ENCODE results near the gene PHYKPL.

DNA sequence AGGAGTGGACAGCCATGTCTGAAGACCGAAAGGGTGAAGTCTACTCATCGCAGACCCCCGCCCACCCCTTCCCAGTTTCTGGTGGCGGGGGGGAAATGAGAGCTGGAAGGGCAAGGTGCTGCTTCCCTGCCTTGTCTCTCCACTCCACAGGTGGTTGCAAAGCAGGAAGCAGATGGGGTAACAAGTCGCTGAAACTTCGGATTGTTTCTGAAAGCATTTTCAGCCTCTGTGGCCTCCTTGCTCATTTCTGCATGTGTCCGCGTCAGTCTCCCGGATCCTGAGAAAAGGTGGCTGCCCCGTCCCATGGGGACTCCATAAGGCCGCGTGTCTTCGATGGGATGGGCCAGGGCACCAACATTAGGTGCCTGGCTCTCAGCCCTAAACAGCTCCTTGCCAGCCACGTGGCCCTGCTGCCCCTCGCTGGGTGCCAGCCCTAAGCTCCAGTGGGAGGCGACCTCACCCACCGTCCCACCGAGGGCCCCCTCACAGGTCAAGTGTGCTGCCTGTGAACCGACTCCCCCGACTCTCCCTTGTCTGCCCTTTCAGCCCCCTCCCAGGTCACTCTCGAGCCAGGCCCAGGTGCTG, 971 bp downstream of the PHYKPL start:
- TF ChIP-seq, protein P1, sequence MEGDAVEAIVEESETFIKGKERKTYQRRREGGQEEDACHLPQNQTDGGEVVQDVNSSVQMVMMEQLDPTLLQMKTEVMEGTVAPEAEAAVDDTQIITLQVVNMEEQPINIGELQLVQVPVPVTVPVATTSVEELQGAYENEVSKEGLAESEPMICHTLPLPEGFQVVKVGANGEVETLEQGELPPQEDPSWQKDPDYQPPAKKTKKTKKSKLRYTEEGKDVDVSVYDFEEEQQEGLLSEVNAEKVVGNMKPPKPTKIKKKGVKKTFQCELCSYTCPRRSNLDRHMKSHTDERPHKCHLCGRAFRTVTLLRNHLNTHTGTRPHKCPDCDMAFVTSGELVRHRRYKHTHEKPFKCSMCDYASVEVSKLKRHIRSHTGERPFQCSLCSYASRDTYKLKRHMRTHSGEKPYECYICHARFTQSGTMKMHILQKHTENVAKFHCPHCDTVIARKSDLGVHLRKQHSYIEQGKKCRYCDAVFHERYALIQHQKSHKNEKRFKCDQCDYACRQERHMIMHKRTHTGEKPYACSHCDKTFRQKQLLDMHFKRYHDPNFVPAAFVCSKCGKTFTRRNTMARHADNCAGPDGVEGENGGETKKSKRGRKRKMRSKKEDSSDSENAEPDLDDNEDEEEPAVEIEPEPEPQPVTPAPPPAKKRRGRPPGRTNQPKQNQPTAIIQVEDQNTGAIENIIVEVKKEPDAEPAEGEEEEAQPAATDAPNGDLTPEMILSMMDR (IDR thresholded peaks at IDR 0.05): no peak
- no peak for TF ChIP-seq POLR2A (IDR thresholded peaks at IDR 0.05)

Data from adrenal gland (tissue), 5 donors.